Measurements from ENCODE around the gene PLEKHG7.
"Not testable (repeated sequence)": the region's sequence is repeated elsewhere in the genome, so short reads cannot be mapped to it uniquely, and the experiment has no call there.

PLEKHG7 gene, protein sequence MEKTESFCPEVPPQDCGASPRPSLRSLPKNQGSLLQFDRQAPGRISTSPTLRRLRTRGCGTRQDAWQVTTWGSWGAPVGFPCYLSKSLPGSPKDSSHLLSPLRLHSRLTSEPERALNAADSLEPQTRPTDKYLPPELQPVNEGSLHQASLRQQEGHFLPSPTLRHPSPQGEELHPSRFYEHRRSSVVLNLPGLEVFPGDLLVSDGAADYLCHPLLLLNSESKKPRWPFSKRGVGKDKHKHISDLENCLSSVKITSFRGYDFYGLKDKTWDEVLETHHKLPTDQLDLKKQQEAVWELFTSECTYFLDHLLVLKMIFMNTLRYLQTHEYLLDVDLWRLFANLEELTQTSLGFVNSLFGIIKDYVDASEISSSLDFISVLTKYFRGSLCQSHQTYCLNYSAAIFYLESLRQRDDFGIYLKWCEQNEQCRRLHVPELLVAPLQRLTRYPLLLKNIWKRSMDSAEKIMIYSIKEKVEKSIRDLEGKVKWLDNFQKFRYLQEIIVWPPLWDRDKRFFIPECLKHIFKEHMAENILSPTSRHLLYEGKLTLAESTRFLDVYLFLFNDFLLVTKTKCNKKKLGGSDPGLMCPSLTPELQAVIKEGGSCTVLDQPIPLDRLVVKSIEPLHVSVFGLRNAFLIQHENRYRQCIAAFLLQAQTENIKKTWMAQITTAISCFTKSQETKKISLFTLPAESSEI

DNA sequence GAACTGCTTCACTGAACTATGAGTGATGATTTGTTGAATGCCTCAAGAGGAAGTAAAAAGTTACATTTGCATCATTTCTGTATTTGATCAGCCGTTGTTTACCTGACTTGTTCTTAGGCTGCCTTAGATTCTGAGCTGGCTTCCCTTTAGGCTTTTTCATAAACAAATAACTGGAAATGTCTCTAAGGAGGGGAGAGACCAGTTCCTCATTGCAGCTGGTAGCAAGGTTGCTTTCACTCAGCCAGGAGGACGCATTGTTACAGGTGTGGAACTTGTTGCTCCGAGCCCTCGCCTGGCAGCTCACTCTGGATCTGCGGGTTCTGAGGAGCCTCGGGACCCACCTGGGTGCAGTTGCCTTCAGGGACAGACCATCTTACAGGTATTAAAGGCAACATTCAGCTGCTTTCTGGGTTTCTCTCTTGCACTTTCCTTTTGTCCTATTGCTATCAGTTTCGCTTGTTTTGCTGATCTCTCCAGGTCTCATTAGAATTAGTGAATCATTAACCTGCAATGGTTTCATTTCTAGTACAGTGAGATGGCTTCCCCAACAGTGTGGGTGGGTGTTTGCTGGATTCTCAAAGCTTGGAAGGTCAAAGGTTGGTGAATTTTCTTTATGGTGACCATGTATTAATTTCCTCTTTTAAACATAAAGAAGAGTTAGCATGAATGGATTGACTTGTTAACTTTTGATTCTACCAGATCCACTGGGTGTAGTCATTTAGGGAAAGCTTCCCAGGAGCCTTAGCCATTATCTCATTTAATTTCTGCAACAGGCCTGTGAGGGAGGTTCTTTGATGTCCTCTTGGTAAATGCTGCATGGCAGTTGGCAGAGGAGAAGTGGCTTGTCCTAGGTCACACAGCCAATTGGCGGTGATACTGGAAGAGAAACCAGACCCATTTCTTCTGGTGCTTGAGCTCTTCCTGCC, at the start of gene PLEKHG7:
Gene PLEKHG7 (plus strand): TSS at position 236 of the 926 bp plus-strand sequence. CDS start 3,643 bp downstream, outside the sequence.
- DNase-seq, result peak; percentile 70

GRCh38 chr12:92654256-92654655, 48.5 kb upstream of the PLEKHG7 start:
- not testable (repeated sequence) for DNase-seq

GRCh38 chr12:92654929-92655328, 47.9 kb upstream of the PLEKHG7 start:
- no peak for DNase-seq

- DNase-seq, result no peak
Measured at GRCh38 chr12:92656911-92657310, 45.9 kb upstream of the PLEKHG7 start.

DNA sequence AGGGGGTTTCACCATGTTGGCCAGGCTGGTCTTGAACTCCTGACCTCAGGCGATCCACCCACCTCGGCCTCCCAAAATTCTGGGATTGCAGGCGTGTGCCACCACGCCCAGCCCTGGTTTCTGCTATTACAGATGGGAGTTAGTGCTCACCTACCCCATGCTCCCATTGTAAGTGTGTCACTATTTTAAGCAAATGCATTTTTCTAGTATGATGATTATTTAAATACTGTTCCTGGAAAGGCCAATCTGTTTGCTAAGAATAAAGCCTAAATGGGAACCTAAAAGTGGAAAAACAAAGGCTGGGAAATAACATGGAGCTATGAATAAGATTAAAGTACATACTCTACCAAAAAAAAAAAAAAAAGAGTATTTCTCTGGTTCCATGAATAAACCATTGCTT, 45.0 kb upstream of the PLEKHG7 start:
- no peak for DNase-seq

DNA sequence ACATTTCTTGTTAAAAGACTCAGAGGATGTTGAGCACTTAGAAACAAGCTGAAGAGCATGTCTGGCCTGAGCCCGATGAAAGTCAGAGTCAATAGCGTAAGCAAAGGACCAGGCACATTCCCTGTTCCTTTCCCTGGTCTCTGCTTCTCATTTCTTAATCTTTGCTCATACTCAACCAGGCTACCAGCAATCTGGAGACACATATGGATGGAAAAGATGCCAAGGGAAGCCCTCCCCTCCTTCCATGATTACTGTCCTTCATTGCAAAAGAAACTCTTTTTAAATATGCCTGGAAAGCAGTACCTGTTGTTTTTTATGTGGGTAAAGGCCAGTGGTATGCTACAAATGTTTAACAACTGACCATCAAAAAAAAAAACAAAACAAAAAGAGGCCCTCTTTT, 44.2 kb upstream of the PLEKHG7 start:
- no peak for DNase-seq

DNA sequence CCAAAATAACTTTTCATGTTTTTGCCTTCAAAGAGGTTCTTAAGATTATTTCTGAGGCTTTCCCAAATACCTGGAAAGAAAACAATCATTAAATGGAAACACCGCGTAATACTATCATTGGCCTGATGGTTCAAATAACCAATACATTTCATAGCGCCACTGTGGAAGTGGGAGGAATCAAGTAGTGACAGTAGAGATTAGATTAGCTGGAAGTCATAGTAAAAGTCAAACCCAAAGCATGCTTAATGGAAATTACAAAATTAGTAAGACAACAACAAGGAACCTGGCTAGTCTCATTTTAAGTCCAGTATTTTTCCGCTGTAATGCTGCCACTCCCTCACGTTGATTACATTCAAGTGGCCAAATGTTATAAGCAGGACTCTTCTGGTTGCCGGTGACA, 41.5 kb upstream of the PLEKHG7 start:
- no peak for DNase-seq

DNA sequence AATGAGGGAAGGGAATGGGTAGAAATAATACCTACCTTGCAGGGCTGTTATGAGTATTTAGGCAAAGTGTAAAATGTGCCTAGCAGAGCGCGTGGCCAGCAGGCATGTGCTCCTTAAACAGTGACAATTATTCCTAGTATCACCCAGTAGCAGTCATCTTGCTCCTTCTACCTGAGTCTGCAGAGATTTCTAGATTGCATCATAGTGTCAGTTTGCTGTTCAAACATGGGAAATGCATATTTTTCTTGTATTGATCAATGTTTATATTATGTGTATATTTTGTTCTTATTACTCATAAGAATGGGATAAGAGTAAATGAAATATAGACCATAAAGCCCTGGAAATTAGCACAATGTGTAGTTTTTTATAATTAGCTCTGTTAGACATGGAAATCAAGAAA, 37.3 kb upstream of the PLEKHG7 start:
- DNase-seq, result no peak

- no peak for DNase-seq
Measured at GRCh38 chr12:92668739-92669138, 34.0 kb upstream of the PLEKHG7 start.

DNA sequence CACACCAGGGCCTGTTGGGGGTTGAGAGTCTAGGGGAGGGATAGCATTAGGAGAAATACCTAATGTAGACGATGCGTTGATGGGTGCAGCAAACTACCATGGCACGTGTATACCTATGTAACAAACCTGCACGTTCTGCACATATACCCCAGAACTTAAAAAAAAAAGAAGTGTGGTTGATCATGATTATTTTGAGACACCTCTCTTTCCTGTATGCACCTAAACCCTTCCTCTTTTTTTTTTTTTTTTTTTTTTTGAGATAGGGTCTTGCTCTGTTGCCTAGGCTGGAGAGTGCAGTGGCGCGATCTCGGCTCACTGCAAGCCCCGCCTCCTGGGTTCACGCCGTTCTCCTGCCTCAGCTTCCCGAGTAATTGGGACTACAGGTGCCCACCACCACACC, 31.3 kb upstream of the PLEKHG7 start:
- not testable (repeated sequence) for DNase-seq

DNA sequence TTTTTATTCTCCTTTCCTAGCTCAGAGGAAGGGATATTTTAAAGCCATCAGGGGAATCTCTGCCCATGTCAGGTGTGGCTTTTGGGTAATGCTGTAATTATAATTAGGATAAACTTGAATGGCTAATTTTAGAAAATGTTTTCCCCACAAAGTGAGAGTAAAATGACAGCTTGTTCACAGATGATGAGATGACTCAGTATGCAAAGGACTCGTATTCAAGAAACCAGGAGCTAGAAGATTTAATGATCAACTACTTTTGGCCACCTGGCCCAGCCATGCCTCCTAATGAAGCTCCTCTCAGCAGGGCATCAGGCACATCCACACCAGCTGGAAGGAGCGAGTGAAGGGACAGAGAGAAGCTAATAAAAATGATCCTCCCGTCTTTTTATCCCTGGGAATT, 29.0 kb upstream of the PLEKHG7 start:
- DNase-seq, result no peak

DNA sequence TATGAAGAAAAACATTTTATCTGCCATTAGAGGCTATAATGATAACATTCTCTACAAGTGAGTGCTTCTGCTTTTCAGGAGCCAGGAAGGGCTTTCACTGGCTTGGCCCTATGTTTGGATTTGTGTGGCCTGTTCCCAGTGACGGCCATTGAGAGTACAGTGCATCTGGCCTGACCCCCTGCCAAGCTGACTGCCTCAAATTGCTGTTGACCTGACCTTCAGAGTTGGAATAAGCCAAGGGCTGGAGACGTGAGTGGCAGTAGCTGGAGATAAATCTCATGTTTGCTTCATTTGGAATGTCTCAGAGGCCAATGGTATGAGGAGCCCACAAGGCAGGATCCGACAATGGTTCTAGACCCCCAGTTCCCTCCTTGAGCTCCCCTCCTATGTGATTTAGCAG, 28.3 kb upstream of the PLEKHG7 start:
- no peak for DNase-seq

- no peak for DNase-seq
Measured at GRCh38 chr12:92675092-92675865, 27.5 kb upstream of the PLEKHG7 start.

DNA sequence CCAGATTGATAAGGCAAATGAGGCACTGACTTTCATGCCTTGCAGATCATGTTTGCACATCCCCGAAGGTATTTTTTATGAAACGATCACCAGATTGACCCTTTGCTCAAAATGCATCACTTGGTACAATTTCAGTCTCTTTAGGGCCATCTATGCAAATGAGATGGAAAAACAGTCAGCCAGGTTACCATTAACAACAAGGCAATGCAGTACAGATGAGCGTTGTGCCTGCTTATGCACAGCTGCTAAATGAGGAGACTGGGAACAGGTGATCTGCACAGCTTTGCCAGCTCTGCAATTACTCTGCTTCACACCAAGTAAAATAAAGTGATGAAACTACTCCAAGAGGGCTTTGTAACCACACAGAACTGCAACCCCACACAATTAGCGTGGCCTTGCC, 26.1 kb upstream of the PLEKHG7 start:
- no peak for DNase-seq

DNA sequence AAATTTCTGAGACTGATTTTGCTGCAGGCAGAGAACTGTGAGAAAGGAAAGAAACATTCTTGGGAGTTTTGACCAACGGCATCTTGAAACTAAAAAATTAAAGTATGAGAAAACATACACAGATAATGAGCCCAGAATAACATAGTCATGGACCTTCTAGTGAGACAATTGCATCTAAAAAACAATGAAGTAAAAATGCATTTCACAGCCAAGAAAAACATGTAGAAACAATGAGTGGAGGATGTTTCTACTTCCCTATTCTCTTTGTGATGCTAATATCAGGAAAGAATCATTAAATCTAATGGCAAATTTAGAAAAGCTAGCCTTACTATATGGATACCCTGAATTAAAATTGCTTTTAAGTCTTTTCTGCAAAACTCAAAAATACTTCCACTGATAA, 12.2 kb upstream of the PLEKHG7 start:
- DNase-seq, result no peak

GRCh38 chr12:92695056-92695455, 7.7 kb upstream of the PLEKHG7 start:
- no peak for DNase-seq

GRCh38 chr12:92695577-92695976, 7.2 kb upstream of the PLEKHG7 start:
- DNase-seq, result no peak

GRCh38 chr12:92696216-92696615, 6.6 kb upstream of the PLEKHG7 start:
- peak; percentile 32 for DNase-seq

DNA sequence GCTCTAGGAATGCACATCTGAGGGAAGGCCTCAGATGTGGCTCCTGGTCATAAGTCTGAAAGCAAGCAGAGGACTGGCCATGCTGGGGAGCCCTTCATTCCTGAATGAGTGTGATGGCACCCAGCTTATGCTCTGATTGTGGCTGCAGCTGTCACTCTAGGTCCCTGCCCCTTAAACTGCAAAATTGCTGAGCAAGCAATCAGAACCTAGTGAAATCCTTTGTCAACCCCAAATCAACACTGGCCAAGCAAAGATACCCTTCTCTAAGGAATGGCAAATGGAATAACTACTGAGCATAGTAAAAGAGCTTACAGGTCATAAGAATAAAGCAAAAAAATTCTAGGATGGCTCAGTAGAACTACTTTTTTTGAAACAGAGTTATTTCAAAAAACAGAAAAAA, 4.3 kb upstream of the PLEKHG7 start:
- no peak for DNase-seq

DNA sequence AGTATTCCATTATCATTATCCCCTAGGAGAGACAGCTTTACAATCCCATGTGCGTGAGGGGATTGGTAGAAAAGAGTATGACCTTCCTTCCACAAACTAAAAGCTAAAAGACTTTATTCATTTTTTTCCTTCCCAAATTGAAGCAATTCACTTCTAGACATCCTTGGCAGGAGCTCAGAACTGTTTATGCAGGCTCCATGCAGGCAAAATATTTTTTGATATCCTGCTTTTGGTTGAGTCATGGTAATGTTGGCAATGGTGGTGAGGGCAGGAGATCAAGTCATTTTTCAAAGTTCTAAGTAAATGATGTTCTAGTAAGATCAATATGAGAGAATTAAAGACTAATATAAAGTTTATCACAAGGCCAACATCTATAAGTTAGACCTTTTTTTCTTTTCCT, 1.3 kb upstream of the PLEKHG7 start:
- no peak for DNase-seq

DNA sequence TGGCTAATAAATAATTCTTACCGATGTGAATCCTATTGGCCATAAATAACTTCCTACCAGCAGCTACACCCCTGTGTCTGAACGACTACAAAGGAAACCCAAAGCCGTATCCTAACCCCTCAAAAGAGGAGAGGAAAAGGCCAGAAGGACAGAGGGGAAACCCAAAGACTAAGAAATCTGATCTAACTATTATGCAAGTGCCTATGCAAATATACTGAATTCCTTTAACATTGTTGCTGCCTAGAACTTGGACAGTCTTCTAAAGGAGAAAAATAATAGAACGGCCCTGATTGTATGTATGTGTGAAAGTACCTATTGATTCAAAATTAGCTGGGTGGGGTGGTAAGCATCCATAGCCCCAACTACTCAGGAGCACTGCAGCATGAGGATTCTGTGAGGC, 997 bp downstream of the PLEKHG7 start:
- DNase-seq, result no peak

DNA sequence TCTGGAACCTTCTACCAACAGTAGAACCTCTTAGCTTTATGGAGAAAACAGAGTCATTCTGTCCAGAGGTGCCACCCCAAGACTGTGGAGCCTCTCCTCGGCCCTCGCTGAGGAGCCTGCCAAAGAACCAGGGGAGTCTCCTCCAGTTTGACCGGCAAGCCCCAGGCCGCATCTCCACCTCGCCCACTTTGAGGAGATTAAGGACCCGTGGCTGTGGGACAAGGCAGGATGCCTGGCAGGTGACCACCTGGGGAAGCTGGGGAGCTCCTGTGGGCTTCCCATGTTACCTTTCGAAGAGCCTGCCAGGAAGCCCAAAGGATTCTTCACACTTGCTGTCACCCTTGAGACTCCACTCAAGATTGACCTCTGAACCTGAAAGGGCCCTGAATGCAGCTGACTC, 3.8 kb downstream of the PLEKHG7 start:
- no peak for DNase-seq

GRCh38 chr12:92707926-92708325, 5.1 kb downstream of the PLEKHG7 start:
- DNase-seq, result no peak
